Gastroesophageal sphincter (tissue), 3 donors: ENCODE measurements around the gene ADORA2A.

Experiments used
- POLR2A ChIP-seq, 2 donors: fragments of 450-650 bp; IDR thresholded peaks; one replicate each; pipeline ENCODE4 v1.6.1; 2017; ENCODE audit warnings: antibody characterized with exemption in 2 of 2, mild to moderate bottlenecking in 2 of 2, moderate library complexity in 1 of 2
- TF ChIP-seq, protein P1 (sequence below), 4 experiments: fragments of 200-600 bp in 2 of 4; fragments of 450-650 bp in 2 of 4; sonication (generic) in 1 of 4; IDR thresholded peaks; one replicate each; pipeline ENCODE4 v1.5.1; 2017 to 2019; ENCODE audit warnings: antibody characterized with exemption in 4 of 4, mild to moderate bottlenecking in 2 of 4, moderate library complexity in 2 of 4

DNA sequence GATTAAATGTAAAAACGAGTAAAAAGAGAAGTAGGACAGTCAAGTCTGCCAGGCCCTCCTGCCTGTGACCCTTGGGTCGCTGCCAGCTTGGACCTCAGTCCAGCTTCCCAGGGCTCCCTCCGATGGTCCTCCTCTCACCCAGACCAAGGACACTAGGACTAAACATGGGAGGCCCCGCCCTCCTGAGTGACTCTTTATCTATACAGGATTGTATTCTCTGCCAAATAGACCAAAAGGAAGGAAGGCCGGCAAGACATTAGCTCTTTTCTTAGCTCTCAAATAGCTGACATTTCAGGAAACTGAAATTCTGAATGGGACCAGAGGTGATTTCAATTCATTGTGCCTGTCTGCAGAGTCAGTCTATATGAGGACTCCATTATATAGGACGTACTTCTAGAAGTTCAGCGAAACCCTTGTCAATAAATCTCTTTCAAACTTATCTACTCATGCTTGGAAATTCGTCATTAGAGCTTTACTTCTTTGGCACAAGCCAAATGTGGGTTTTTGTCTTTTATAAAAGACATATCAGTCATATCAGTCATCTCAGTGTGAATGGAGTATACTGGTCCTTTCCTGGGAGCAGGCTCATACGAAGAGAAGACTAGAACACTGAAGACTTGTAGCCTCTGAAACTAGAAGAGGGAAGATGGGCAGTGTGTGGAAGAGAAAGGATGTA, 28.5 kb downstream of the ADORA2A start:
- TF ChIP-seq, protein P1, sequence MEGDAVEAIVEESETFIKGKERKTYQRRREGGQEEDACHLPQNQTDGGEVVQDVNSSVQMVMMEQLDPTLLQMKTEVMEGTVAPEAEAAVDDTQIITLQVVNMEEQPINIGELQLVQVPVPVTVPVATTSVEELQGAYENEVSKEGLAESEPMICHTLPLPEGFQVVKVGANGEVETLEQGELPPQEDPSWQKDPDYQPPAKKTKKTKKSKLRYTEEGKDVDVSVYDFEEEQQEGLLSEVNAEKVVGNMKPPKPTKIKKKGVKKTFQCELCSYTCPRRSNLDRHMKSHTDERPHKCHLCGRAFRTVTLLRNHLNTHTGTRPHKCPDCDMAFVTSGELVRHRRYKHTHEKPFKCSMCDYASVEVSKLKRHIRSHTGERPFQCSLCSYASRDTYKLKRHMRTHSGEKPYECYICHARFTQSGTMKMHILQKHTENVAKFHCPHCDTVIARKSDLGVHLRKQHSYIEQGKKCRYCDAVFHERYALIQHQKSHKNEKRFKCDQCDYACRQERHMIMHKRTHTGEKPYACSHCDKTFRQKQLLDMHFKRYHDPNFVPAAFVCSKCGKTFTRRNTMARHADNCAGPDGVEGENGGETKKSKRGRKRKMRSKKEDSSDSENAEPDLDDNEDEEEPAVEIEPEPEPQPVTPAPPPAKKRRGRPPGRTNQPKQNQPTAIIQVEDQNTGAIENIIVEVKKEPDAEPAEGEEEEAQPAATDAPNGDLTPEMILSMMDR (IDR thresholded peaks at IDR 0.05): no peak
- no peak for TF ChIP-seq POLR2A (IDR thresholded peaks at IDR 0.05)
